AG09319 (cell line): ENCODE measurements around the gene FLRT2.
A peak's percentile ranks its signal among the peaks of the same experiment; 100 is the strongest.

ENCODE experiments used
- DNase-seq: peaks from one replicate; pipeline ENCODE4 v3.0.0-alpha.2; 2010; ENCODE audit warnings: low read depth; ENCODE audit errors: extremely low read depth
- TF ChIP-seq, protein P1 (sequence below): IDR thresholded peaks from 2 replicates; pipeline ENCODE4 v1.5.1; 2011; ENCODE audit warnings: low read depth, mild to moderate bottlenecking, inconsistent platforms, low read length, moderate library complexity

FLRT2 gene

DNA sequence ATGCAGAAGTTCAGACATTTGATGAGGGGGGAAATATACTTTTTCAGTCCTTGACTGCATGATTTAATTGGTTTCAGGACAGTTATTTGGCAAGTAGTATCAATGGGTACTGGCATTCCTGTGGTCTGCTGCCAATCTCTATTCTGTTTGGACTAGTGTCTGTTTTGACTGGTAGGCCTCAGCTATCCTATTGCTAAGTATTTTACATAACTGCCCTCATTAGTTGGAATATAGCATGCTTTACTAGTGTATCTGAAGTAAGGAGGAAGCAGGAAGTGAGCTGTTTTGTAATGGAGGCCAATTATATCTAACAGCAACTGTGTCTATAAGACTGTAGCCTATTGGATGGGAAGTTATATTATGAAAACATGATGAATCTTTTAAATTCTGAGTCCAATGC, 104.3 kb downstream of the FLRT2 start:
- TF ChIP-seq, protein P1, sequence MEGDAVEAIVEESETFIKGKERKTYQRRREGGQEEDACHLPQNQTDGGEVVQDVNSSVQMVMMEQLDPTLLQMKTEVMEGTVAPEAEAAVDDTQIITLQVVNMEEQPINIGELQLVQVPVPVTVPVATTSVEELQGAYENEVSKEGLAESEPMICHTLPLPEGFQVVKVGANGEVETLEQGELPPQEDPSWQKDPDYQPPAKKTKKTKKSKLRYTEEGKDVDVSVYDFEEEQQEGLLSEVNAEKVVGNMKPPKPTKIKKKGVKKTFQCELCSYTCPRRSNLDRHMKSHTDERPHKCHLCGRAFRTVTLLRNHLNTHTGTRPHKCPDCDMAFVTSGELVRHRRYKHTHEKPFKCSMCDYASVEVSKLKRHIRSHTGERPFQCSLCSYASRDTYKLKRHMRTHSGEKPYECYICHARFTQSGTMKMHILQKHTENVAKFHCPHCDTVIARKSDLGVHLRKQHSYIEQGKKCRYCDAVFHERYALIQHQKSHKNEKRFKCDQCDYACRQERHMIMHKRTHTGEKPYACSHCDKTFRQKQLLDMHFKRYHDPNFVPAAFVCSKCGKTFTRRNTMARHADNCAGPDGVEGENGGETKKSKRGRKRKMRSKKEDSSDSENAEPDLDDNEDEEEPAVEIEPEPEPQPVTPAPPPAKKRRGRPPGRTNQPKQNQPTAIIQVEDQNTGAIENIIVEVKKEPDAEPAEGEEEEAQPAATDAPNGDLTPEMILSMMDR = no peak
- peak; percentile 5 for DNase-seq

DNA sequence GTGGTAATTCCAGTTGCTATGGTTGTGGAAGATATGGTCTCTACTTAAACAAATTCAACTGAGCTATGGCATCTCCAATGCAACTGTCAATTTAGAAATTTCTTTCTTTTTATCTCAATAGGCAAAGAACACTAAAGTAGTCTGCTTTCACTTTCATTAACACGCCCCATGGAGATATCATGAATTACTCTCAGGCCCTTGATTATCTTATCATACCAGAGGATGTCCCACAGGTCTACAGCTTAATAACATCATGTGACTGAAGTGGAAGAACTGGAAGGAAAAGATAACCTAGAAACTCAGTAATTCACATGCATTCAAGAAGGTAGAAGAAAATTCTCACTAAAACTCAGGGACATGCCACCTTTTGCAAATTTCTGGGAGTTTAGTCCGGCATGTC, 114.3 kb downstream of the FLRT2 start:
- TF ChIP-seq, protein P1 = no peak
- DNase-seq = no peak

GRCh38 chr14:85653029-85653428, 123.1 kb downstream of the FLRT2 start:
- TF ChIP-seq, protein P1 = no peak
- DNase-seq = no peak

GRCh38 chr14:85660243-85660922, 130.4 kb downstream of the FLRT2 start:
- DNase-seq = no peak
- TF ChIP-seq, protein P1 = no peak

DNA sequence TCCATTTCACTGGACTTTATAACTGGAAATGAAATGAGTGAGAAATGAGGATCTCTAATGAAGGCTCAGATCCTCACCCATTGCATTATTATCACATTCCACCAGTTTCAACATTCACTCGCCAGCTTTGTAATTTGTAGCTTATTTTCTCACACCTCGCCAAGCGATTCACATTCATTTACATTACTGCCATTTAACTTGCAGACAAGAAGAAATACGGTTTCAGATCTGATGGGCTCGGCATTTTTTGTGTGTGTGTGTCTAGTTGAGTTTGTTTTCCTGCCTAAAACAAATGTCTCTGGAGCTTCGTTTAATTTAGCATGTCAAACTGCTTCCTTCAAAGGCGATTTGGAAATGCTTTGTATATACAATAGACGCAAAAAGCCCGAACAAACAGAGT, 132.2 kb downstream of the FLRT2 start:
- TF ChIP-seq, protein P1 = no peak
- DNase-seq = no peak

DNA sequence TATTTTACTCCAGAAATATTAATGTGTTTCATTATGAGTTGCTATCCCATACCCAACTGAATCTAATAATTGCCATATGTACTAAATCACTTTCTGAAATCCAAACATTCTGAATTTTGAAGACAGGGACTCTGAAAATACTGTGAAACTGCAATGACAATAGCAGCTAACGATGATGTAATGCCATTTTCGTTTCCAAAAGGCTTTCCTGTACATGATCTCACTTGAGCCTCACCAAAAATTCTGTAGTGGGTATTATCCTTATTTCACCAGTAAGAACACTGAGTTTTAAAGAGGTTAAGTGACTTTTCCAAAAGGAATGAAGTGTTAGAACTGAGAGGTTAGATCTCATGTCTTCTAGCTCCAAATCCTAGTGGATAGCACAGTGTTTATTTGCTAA, 133.3 kb downstream of the FLRT2 start:
- DNase-seq = no peak
- TF ChIP-seq, protein P1 = no peak

- TF ChIP-seq, protein P1 = no peak
Observed at GRCh38 chr14:85663667-85664066, 133.7 kb downstream of the FLRT2 start.

More at GRCh38 chr14:85663667-85664066, 133.7 kb downstream of the FLRT2 start:
- DNase-seq = no peak
